Measurements from ENCODE around the gene VOPP1. TPM values are rescaled to one million over a fixed set of nuclear protein-coding genes. Genes with fewer than 3 reads are reported as not detected.

The VOPP1 gene
- total RNA-seq, 1 donor from 2014 or later = 25.5 TPM

DNA sequence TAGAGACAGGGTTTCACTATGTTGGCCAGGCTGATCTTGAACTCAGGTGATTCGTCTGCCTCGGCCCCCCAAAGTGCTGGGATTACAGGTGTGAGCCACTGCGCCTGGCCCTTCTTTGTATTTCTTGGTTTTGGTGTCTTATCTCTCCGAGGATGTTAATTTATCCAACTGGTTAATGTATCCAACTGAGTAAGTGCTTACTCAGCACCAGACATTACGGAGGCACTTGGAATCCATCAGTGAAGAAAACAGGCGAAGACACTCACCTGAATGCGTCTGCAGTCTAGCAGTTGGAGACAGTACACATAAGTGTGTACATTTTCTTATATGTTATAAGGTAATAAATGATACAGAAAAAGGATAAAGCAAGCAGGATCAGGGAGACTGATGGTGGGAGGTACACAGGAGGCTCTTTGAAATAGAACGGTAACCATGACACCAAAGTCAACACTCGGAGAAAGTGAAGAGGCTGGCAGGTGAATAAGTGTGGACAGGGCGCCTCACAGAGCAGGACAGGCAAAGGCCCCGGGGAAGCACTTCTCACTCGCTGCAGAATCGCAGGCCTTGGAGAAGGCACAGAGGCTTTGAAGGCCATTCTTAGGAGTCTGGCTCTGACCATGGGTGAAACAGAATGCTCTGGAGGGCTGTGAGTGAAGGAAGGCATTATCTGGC lies 134.1 kb downstream of the VOPP1 start:
- DNase-seq (ENCODE audit: low spot score) = no peak

DNA sequence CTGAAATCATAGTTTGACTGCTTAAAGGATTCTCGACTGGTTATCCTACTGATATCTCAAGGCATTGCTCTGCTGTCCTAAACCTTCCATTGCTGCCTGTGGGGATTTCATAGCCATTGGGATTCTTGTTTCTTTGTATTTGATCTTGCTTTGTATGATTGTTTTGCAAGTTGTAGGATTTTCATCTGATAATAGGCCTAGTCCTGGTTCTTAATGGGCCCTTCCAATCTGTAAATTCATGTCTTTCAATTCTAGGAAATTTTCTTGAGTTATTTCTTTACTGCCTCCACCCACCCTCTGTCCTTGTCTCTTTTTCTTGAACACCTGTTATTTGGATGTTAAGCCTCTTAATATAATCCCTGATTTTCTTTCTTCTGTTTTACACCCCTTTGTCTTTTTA lies 134.9 kb downstream of the VOPP1 start:
- no peak for DNase-seq (ENCODE audit: low spot score)

DNA sequence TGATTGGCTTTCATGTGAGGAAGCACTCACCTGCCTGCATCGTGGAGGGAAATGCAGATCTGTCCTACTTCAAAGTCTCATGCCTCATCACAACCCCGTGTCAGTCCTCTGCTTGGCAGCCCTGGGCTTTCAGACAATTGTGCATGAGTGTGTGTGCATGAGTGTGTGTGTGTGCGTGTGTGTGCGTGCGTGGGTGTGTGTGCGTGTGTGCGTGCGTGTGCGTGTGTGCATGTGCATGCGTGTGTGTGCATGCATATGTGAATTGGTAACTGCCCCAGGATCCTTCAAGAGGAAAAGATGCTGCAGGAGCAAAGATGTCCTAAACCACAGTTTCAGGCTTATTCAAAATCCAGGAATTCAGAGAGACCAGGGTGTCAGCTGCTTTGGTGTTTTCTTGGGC lies 135.8 kb downstream of the VOPP1 start:
- DNase-seq (ENCODE audit: low spot score) = no peak

- no peak for DNase-seq (ENCODE audit: low spot score)
Measured at GRCh38 chr7:55435466-55435865, 136.8 kb downstream of the VOPP1 start.

- DNase-seq (ENCODE audit: low spot score) = peak; percentile 33
Measured at GRCh38 chr7:55432939-55433784, 139.1 kb downstream of the VOPP1 start.

DNA sequence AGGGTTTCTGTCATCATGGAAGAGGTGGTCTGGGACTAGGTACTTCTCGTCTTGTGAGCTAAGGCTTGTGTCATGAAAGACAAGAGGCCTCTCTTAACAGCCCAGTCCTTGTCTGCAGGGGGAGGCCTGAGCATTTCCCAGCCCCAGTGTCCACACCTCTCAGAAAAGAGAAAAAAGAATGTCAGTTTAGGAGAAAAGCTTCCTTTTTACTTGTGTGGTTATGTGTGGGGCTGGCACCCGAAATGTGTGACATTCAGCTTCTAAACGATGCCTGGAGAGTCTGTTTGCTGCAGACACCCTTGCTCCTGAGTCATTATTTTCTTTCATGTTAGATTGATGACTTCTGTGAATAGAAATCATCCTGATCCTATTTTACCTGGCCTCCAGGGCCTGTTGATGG lies 139.8 kb downstream of the VOPP1 start:
- no peak for DNase-seq (ENCODE audit: low spot score)

DNA sequence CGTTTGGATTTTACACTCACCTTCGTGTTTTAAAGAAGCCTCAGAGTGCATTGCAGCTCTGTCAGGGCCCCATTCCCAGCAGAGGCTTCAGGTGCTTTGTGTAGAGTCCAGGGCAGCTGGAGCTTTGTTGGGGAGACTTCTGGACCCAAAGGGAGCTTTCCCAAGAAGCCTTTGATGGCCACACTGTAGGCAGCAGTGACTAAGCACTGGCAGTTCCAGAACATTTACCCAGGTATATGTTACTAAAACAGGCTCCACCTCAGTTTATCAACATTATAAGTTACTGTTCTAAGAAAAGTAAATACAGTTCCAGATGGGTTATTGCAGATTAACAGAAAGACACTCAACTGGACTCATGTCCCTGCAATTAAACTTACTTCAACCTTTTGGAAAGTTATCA lies 140.4 kb downstream of the VOPP1 start:
- DNase-seq (ENCODE audit: low spot score) = no peak

GRCh38 chr7:55429835-55430499 lies 142.3 kb downstream of the VOPP1 start:
- DNase-seq (ENCODE audit: low spot score) = no peak

DNA sequence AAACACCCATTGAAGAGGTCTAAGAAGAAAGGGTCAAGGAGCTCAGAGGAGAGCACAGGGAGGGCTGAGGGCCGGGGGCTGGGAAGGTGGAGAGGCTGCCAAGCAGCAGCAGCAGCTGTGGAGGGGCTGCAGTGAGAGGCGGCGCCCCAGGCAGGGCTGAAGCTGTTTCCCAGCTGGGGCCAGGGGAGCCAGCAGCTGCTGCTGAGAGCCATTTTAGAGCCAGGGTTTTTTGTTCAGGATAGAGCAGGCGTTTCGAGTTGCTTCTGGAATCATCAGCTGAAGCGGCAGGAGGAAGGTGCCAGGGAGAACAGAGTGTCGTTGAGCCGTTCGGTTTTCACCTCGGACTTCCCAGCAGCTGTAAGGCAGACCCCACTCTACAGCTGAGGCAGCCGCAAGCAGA lies 144.5 kb downstream of the VOPP1 start:
- peak; percentile 24 for DNase-seq (ENCODE audit: low spot score)

DNA sequence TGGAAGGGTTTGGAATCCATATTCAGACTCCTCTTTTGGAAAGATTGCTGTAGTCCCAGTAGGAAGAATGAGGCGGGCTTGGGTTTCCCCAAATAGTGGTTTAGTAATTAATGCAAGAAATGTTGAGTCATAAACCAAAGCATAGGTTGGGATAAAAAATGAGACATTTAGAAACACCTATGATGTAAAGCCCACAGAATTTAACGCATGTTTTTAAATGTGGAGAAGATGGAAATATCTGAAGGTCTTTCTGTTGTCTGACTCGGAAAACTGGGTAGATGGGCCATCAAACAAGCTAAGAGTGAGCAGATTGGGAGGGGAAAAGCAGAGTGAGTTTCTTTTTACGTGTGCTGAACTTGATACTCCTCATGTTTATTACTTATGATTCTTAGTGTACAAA lies 145.0 kb downstream of the VOPP1 start:
- no peak for DNase-seq (ENCODE audit: low spot score)

GRCh38 chr7:55426676-55427075 lies 145.6 kb downstream of the VOPP1 start:
- DNase-seq (ENCODE audit: low spot score) = no peak

DNA sequence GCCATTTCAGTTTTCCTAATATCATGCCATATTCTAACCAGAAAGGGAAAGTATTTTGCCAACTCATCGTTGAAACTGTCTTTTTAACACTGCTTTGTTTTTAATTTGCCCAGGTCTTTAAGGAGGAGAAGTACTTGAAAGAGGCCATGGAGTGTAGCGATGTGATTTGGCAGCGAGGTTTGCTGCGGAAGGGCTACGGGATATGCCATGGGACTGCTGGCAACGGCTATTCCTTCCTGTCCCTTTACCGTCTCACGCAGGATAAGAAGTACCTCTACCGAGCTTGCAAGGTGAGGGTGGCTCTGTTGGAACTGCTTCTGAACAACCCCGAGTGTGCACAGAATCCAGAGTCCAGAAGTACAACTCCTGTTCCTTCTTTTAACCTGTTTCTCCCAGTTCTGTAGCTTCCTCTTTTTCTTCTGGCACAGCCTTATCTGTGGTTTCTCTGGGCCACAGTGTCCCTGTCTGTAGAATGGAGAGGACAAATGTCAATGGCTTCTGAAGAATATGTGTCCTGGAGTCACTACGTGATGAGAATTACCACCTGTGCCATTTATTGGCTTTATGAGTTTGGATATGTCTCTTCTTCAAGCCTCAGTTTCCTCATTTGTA lies 147.1 kb downstream of the VOPP1 start:
- no peak for DNase-seq (ENCODE audit: low spot score)

GRCh38 chr7:55423891-55424290 lies 148.4 kb downstream of the VOPP1 start:
- no peak for DNase-seq (ENCODE audit: low spot score)

DNA sequence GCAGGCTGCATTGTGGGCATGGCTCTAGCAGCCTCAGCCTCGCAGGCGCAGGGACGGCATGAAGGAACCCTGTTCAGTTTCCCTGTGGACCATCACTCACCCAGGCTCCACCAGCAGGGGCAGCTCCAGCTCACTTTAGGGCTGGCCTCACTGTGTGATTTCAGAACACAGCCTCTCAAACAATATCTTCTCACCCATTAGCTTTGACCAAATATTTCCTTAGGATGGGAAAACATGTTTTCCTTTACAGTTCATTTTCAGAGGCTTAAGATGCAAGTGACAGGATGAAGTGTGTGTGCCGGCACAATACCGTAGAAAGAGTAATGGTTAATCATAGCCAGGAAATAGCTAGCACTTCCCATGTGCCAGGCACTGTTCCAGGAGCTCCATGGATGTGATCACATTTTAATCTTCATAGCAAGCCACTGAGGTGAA lies 149.0 kb downstream of the VOPP1 start:
- no peak for DNase-seq (ENCODE audit: low spot score)

Other genes with a start within 250 kb of the VOPP1 start
- 25.3 TPM for gene LANCL2, start 207.2 kb downstream of the VOPP1 start, total RNA-seq (ENCODE audit: insufficient read depth, low replicate concordance)